Ectodermal cell (in vitro differentiated cells): ENCODE data around the gene NANOGP8.

ENCODE experiments used
- H3K27ac ChIP-seq: 2 replicates; pipeline ENCODE4 v1.7.0; 2013; ENCODE audit warnings: mild to moderate bottlenecking, low read depth, low read length; ENCODE audit not compliant: insufficient read depth, poor library complexity, severe bottlenecking
- H3K27me3 ChIP-seq: 2 replicates; pipeline ENCODE4 v1.7.0; 2013; ENCODE audit warnings: mild to moderate bottlenecking, low read length; ENCODE audit not compliant: insufficient read depth, control insufficient read depth, poor library complexity, severe bottlenecking
- H3K36me3 ChIP-seq: one replicate; pipeline ENCODE4 v1.7.0; 2013; ENCODE audit warnings: low read length; ENCODE audit not compliant: control insufficient read depth, insufficient read depth
- H3K4me1 ChIP-seq: one replicate; pipeline ENCODE4 v1.7.0; 2013; ENCODE audit warnings: low read length; ENCODE audit not compliant: control insufficient read depth, insufficient read depth
- H3K4me3 ChIP-seq: 2 replicates; pipeline ENCODE4 v1.7.0; 2013; ENCODE audit warnings: low read depth, low read length, control low read depth; ENCODE audit not compliant: insufficient read depth
- H3K9me3 ChIP-seq: 2 replicates; pipeline ENCODE4 v1.7.0; 2013; ENCODE audit warnings: mild to moderate bottlenecking, low read length, moderate library complexity; ENCODE audit not compliant: control insufficient read depth
- WGBS, 2 experiments: methylation state at CpG; one replicate each; pipeline ENCODE4 v1.1.7; 2013; ENCODE audit warnings: missing lambda C conversion rate in 2 of 2; 5-methylcytosine and 5-hydroxymethylcytosine counted together

Gene NANOGP8

GRCh38 chr15:35080226-35080625, 4.9 kb downstream of the NANOGP8 start:
- H3K27ac ChIP-seq, result no peak overlapping the region
- H3K4me1 ChIP-seq, result no peaks in the 10 kb centered on the region
- H3K27me3 ChIP-seq, result no peaks in the 10 kb centered on the region
- 89 to 100% methylated on average over 1 to 2 of the region's 2 CpGs for WGBS, 2 experiments
- no peak overlapping the region for H3K4me3 ChIP-seq
- no peaks in the 10 kb centered on the region for H3K36me3 ChIP-seq
- H3K9me3 ChIP-seq, result no peaks in the 10 kb centered on the region

GRCh38 chr15:35078221-35078915, 6.7 kb downstream of the NANOGP8 start:
- no peak overlapping the region for H3K27ac ChIP-seq
- H3K27me3 ChIP-seq, result no peaks in the 10 kb centered on the region
- no peaks in the 10 kb centered on the region for H3K9me3 ChIP-seq
- no peak overlapping the region for H3K4me3 ChIP-seq
- no peaks in the 10 kb centered on the region for H3K4me1 ChIP-seq
- no peaks in the 10 kb centered on the region for H3K36me3 ChIP-seq
- WGBS, 2 experiments, result 42 to 48% methylated on average over 6 of the region's 6 CpGs

GRCh38 chr15:35071106-35071505, 14.0 kb downstream of the NANOGP8 start:
- WGBS, 2 experiments, result 88 to 92% methylated on average over 13 of the region's 13 CpGs

GRCh38 chr15:35068846-35069475, 16.1 kb downstream of the NANOGP8 start:
- no peaks in the 10 kb centered on the region for H3K27me3 ChIP-seq
- 88 to 97% methylated on average over 5 to 6 of the region's 6 CpGs for WGBS, 2 experiments

More at GRCh38 chr15:35071106-35071505, 14.0 kb downstream of the NANOGP8 start:
- Histone ChIP-seq H3K27ac (no peak overlapping the region), H3K27me3 (no peaks in the 10 kb centered on the region), H3K9me3 (no peaks in the 10 kb centered on the region), H3K4me3 (no peak overlapping the region), H3K4me1 (no peaks in the 10 kb centered on the region), H3K36me3 (no peaks in the 10 kb centered on the region)

GRCh38 chr15:35067496-35068347, 17.4 kb downstream of the NANOGP8 start:
- 84% methylated on average over 9 to 10 of the region's 10 CpGs for WGBS, 2 experiments
- H3K4me3 ChIP-seq, result no peak overlapping the region
- H3K36me3 ChIP-seq, result no peaks in the 10 kb centered on the region
- no peaks in the 10 kb centered on the region for H3K9me3 ChIP-seq
- H3K4me1 ChIP-seq, result no peaks in the 10 kb centered on the region
- H3K27me3 ChIP-seq, result no peaks in the 10 kb centered on the region
- H3K27ac ChIP-seq, result no peak overlapping the region

More at GRCh38 chr15:35068846-35069475, 16.1 kb downstream of the NANOGP8 start:
- no peaks in the 10 kb centered on the region for H3K36me3 ChIP-seq
- no peak overlapping the region for H3K4me3 ChIP-seq
- H3K4me1 ChIP-seq, result no peaks in the 10 kb centered on the region
- H3K9me3 ChIP-seq, result no peaks in the 10 kb centered on the region
- no peak overlapping the region for H3K27ac ChIP-seq

GRCh38 chr15:35066094-35066493, 19.0 kb downstream of the NANOGP8 start:
- Histone ChIP-seq H3K9me3 (no peaks in the 10 kb centered on the region), H3K27me3 (no peaks in the 10 kb centered on the region), H3K36me3 (no peaks in the 10 kb centered on the region), H3K27ac (no peak overlapping the region), H3K4me1 (no peaks in the 10 kb centered on the region), H3K4me3 (no peak overlapping the region)
- 91 to 99% methylated on average over 4 of the region's 4 CpGs for WGBS, 2 experiments

GRCh38 chr15:35064576-35065190, 20.4 kb downstream of the NANOGP8 start:
- Histone ChIP-seq H3K27me3 (no peaks in the 10 kb centered on the region), H3K27ac (no peak overlapping the region), H3K4me1 (no peaks in the 10 kb centered on the region), H3K36me3 (no peaks in the 10 kb centered on the region), H3K9me3 (no peaks in the 10 kb centered on the region), H3K4me3 (no peak overlapping the region)
- WGBS, 2 experiments, result 82 to 85% methylated on average over 8 of the region's 8 CpGs

GRCh38 chr15:35062738-35063099, 22.4 kb downstream of the NANOGP8 start:
- 100% methylated on average over 1 of the region's 1 CpG for WGBS, 2 experiments
- H3K4me3 ChIP-seq, result no peak overlapping the region
- no peaks in the 10 kb centered on the region for H3K36me3 ChIP-seq
- no peak overlapping the region for H3K27ac ChIP-seq
- no peaks in the 10 kb centered on the region for H3K9me3 ChIP-seq
- H3K27me3 ChIP-seq, result no peaks in the 10 kb centered on the region
- no peaks in the 10 kb centered on the region for H3K4me1 ChIP-seq

GRCh38 chr15:35061825-35062737, 23.0 kb downstream of the NANOGP8 start:
- H3K4me3 ChIP-seq, result no peak overlapping the region
- H3K4me1 ChIP-seq, result no peaks in the 10 kb centered on the region
- H3K9me3 ChIP-seq, result no peaks in the 10 kb centered on the region
- no peak overlapping the region for H3K27ac ChIP-seq
- 52 to 55% methylated on average over 3 to 6 of the region's 6 CpGs for WGBS, 2 experiments
- no peaks in the 10 kb centered on the region for H3K36me3 ChIP-seq
- H3K27me3 ChIP-seq, result no peaks in the 10 kb centered on the region
